ENCODE data around the gene KLF15. TPM values are rescaled to one million over a fixed set of nuclear protein-coding genes. Genes with fewer than 3 reads are reported as not detected.

KLF15 gene
- total and polyA plus RNA-seq, 2 of the 8 experiments (the other 6 are each of a cell fraction or from before 2014, with no cell fraction given), result 15.7 to 19.5 TPM

DNA sequence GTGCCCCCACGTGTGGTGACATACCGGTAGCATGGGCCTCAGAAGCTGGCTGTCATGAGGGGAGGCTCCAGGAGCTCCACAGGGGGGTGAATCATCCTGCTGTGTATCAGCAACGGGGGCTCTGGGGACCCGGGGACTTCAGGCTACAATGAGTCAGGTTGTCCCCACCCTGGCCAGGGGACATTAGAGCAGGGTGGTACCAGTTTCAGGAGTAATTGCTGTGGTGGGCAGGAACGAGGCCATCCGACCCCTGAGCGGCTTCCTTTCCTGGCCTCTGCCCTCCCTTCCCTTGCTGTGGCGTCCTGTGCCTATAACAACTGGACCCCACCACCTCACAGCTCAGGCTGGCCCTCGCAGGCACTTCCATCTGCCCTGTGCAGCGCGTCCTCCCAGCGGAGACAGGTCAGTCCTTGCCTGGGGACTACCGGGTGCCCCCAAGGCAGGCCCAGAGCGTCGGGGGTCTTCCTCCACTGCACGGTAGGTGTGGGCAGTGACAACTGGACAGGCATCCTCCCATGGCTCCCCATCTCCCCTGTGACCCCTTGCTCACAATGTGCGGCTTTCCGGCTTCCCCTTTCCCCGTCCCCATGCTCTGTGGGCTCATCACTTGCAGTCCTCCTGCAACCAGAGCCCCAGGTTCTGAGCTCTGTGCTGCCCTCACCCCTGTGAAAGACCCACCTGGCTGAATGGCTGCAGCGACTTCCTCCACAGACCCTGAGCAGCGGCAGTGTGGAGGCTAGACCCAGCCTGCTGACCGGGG is 57.0 kb downstream of the KLF15 start (continued):
- TF ChIP-seq, protein P1, sequence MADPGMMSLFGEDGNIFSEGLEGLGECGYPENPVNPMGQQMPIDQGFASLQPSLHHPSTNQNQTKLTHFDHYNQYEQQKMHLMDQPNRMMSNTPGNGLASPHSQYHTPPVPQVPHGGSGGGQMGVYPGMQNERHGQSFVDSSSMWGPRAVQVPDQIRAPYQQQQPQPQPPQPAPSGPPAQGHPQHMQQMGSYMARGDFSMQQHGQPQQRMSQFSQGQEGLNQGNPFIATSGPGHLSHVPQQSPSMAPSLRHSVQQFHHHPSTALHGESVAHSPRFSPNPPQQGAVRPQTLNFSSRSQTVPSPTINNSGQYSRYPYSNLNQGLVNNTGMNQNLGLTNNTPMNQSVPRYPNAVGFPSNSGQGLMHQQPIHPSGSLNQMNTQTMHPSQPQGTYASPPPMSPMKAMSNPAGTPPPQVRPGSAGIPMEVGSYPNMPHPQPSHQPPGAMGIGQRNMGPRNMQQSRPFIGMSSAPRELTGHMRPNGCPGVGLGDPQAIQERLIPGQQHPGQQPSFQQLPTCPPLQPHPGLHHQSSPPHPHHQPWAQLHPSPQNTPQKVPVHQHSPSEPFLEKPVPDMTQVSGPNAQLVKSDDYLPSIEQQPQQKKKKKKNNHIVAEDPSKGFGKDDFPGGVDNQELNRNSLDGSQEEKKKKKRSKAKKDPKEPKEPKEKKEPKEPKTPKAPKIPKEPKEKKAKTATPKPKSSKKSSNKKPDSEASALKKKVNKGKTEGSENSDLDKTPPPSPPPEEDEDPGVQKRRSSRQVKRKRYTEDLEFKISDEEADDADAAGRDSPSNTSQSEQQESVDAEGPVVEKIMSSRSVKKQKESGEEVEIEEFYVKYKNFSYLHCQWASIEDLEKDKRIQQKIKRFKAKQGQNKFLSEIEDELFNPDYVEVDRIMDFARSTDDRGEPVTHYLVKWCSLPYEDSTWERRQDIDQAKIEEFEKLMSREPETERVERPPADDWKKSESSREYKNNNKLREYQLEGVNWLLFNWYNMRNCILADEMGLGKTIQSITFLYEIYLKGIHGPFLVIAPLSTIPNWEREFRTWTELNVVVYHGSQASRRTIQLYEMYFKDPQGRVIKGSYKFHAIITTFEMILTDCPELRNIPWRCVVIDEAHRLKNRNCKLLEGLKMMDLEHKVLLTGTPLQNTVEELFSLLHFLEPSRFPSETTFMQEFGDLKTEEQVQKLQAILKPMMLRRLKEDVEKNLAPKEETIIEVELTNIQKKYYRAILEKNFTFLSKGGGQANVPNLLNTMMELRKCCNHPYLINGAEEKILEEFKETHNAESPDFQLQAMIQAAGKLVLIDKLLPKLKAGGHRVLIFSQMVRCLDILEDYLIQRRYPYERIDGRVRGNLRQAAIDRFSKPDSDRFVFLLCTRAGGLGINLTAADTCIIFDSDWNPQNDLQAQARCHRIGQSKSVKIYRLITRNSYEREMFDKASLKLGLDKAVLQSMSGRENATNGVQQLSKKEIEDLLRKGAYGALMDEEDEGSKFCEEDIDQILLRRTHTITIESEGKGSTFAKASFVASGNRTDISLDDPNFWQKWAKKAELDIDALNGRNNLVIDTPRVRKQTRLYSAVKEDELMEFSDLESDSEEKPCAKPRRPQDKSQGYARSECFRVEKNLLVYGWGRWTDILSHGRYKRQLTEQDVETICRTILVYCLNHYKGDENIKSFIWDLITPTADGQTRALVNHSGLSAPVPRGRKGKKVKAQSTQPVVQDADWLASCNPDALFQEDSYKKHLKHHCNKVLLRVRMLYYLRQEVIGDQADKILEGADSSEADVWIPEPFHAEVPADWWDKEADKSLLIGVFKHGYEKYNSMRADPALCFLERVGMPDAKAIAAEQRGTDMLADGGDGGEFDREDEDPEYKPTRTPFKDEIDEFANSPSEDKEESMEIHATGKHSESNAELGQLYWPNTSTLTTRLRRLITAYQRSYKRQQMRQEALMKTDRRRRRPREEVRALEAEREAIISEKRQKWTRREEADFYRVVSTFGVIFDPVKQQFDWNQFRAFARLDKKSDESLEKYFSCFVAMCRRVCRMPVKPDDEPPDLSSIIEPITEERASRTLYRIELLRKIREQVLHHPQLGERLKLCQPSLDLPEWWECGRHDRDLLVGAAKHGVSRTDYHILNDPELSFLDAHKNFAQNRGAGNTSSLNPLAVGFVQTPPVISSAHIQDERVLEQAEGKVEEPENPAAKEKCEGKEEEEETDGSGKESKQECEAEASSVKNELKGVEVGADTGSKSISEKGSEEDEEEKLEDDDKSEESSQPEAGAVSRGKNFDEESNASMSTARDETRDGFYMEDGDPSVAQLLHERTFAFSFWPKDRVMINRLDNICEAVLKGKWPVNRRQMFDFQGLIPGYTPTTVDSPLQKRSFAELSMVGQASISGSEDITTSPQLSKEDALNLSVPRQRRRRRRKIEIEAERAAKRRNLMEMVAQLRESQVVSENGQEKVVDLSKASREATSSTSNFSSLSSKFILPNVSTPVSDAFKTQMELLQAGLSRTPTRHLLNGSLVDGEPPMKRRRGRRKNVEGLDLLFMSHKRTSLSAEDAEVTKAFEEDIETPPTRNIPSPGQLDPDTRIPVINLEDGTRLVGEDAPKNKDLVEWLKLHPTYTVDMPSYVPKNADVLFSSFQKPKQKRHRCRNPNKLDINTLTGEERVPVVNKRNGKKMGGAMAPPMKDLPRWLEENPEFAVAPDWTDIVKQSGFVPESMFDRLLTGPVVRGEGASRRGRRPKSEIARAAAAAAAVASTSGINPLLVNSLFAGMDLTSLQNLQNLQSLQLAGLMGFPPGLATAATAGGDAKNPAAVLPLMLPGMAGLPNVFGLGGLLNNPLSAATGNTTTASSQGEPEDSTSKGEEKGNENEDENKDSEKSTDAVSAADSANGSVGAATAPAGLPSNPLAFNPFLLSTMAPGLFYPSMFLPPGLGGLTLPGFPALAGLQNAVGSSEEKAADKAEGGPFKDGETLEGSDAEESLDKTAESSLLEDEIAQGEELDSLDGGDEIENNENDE (IDR thresholded peaks at IDR 0.05; ENCODE audit: insufficient replicate concordance, low read length), result no peak
- TF ChIP-seq SP4 (IDR thresholded peaks at IDR 0.05; ENCODE audit: low read length) (no peak), SRF (IDR thresholded peaks at IDR 0.05; ENCODE audit: low read depth, low read length) (no peak), TAF1 (IDR thresholded peaks at IDR 0.05; ENCODE audit: low read depth, low read length) (no peak), GABPA (IDR thresholded peaks at IDR 0.05; ENCODE audit: borderline replicate concordance, insufficient read depth, low read length) (no peak), BRCA1 (IDR thresholded peaks at IDR 0.05; ENCODE audit: low read depth, low read length) (no peak), NANOG (IDR thresholded peaks at IDR 0.05; ENCODE audit: insufficient read depth, low read depth, low read length, poor library complexity, severe bottlenecking) (no peak), EP300 (IDR thresholded peaks at IDR 0.05; ENCODE audit: borderline replicate concordance in 1 of 2, low read depth in 2 of 2, low read length in 2 of 2) (no peak)
- TF ChIP-seq, protein P2, sequence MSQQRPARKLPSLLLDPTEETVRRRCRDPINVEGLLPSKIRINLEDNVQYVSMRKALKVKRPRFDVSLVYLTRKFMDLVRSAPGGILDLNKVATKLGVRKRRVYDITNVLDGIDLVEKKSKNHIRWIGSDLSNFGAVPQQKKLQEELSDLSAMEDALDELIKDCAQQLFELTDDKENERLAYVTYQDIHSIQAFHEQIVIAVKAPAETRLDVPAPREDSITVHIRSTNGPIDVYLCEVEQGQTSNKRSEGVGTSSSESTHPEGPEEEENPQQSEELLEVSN (IDR thresholded peaks at IDR 0.05), result no peak

All from H1 (cell line).